ENCODE results near the gene PLEKHA1. TPM values are rescaled to one million over a fixed set of nuclear protein-coding genes. Genes with fewer than 3 reads are reported as not detected.

PLEKHA1 gene
- total and polyA plus RNA-seq, 4 donors, result 15.9 to 29.2 (median 22.9) TPM

DNA sequence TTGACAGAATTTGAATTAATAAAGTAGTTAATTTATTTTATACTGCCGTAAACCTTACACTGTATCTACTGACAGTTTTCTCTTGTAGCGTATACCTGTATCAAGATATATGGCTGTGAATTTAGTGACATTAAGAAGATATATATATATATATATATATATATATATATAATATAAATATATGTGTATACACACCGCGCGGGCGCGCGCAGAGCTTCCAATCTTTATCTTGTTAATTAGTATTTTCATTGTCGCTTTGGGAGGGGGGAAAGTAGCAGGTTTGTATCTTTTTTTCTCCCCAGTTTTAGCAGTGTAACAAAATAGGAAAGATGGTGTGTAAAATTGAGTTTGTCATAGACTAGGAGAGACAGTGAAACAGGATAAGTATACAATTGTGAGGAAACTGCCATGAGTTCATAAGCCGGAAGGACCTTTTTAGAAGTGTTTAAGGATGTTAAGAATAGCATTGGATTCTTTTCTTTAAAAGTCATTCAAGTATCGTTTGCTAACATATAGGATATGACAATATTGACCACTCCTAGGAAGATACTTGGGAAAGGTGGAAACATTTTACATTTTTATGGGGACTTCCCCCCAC is 2.0 kb downstream of the PLEKHA1 start:
- Histone ChIP-seq H3K9ac (ENCODE audit: low read depth in 1 of 2, low read length in 2 of 2) (peak overlapping the region in 1 of 2 donors; percentile 91), H3K4me3 (ENCODE audit: low read depth in 1 of 3, low read length in 3 of 3) (no peak overlapping the region), H3K27ac (ENCODE audit: low read depth in 1 of 2, low read length in 2 of 2) (no peak overlapping the region), H3K36me3 (ENCODE audit: control insufficient read depth in 4 of 4, insufficient read depth in 3 of 4, low read depth in 1 of 4, low read length in 3 of 4) (no peaks in the 10 kb centered on the region), H3K27me3 (ENCODE audit: control insufficient read depth in 4 of 4, insufficient read depth in 4 of 4, low read length in 3 of 4) (no peaks in the 10 kb centered on the region), H3K4me1 (ENCODE audit: control insufficient read depth in 4 of 4, insufficient read depth in 4 of 4, low read length in 3 of 4) (peaks cover 0 to 23% (median 11%) of the 10 kb centered on the region in 4 donors), H3K9me3 (ENCODE audit: control insufficient read depth in 4 of 4, low read length in 3 of 4) (no peaks in the 10 kb centered on the region)
- TF ChIP-seq RAD21 (IDR thresholded peaks at IDR 0.05) (no peak), JUND (IDR thresholded peaks at IDR 0.05) (no peak), CTCF (IDR thresholded peaks at IDR 0.05; ENCODE audit: low read depth, low read length, missing input control) (no peak), HNF4G (IDR thresholded peaks at IDR 0.05) (no peak), NR2F2 (IDR thresholded peaks at IDR 0.05) (no peak), ATF3 (IDR thresholded peaks at IDR 0.05) (no peak), FOXA2 (IDR thresholded peaks at IDR 0.05) (no peak)
- TF ChIP-seq, protein P1, sequence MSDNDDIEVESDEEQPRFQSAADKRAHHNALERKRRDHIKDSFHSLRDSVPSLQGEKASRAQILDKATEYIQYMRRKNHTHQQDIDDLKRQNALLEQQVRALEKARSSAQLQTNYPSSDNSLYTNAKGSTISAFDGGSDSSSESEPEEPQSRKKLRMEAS (IDR thresholded peaks at IDR 0.05), result no peak
- TF ChIP-seq, protein P2, sequence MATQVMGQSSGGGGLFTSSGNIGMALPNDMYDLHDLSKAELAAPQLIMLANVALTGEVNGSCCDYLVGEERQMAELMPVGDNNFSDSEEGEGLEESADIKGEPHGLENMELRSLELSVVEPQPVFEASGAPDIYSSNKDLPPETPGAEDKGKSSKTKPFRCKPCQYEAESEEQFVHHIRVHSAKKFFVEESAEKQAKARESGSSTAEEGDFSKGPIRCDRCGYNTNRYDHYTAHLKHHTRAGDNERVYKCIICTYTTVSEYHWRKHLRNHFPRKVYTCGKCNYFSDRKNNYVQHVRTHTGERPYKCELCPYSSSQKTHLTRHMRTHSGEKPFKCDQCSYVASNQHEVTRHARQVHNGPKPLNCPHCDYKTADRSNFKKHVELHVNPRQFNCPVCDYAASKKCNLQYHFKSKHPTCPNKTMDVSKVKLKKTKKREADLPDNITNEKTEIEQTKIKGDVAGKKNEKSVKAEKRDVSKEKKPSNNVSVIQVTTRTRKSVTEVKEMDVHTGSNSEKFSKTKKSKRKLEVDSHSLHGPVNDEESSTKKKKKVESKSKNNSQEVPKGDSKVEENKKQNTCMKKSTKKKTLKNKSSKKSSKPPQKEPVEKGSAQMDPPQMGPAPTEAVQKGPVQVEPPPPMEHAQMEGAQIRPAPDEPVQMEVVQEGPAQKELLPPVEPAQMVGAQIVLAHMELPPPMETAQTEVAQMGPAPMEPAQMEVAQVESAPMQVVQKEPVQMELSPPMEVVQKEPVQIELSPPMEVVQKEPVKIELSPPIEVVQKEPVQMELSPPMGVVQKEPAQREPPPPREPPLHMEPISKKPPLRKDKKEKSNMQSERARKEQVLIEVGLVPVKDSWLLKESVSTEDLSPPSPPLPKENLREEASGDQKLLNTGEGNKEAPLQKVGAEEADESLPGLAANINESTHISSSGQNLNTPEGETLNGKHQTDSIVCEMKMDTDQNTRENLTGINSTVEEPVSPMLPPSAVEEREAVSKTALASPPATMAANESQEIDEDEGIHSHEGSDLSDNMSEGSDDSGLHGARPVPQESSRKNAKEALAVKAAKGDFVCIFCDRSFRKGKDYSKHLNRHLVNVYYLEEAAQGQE (IDR thresholded peaks at IDR 0.05), result no peak
- TF ChIP-seq, protein P3, sequence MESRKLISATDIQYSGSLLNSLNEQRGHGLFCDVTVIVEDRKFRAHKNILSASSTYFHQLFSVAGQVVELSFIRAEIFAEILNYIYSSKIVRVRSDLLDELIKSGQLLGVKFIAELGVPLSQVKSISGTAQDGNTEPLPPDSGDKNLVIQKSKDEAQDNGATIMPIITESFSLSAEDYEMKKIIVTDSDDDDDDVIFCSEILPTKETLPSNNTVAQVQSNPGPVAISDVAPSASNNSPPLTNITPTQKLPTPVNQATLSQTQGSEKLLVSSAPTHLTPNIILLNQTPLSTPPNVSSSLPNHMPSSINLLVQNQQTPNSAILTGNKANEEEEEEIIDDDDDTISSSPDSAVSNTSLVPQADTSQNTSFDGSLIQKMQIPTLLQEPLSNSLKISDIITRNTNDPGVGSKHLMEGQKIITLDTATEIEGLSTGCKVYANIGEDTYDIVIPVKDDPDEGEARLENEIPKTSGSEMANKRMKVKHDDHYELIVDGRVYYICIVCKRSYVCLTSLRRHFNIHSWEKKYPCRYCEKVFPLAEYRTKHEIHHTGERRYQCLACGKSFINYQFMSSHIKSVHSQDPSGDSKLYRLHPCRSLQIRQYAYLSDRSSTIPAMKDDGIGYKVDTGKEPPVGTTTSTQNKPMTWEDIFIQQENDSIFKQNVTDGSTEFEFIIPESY (IDR thresholded peaks at IDR 0.05), result no peak
- whole genome bisulfite sequencing, result 85% methylated on average over 11 of the region's 11 CpGs
- no peak for DNase-seq (ENCODE audit: low spot score)

DNA sequence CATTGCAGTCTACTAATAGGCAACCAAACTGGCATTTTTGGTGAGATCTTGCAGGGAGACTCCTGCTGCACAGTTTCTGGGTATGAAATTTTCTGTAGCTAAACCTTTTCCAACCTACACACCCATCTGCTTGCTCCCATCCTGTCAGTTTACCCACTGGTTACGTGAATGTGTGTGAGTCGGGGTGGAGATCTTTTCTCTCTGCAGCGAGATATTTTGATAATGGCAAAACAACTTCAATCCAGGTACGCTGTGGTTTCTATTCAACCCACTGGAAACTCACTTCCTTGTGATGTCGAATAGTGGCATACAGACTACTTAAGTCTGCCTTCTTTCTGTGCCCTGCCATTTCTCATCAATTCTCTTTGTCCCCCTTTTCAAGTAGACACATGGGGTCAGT is 4.5 kb downstream of the PLEKHA1 start:
- no peak overlapping the region for H3K27ac ChIP-seq (ENCODE audit: low read depth in 1 of 2, low read length in 2 of 2)
- 97% methylated on average over 5 of the region's 5 CpGs for WGBS
- H3K27me3 ChIP-seq (ENCODE audit: control insufficient read depth in 4 of 4, insufficient read depth in 4 of 4, low read length in 3 of 4), result no peaks in the 10 kb centered on the region
- H3K4me3 ChIP-seq (ENCODE audit: low read depth in 1 of 3, low read length in 3 of 3), result no peak overlapping the region
- TF ChIP-seq GABPA (IDR thresholded peaks at IDR 0.05 in 1 of 2, conservative IDR thresholded peaks at IDR 0.05 in 1 of 2) (no peak), EGR1 (IDR thresholded peaks at IDR 0.05; ENCODE audit: low read depth in 2 of 2) (no peak), ATF3 (IDR thresholded peaks at IDR 0.05) (no peak), TAF1 (conservative IDR thresholded peaks at IDR 0.05) (no peak), HNF4A (conservative IDR thresholded peaks at IDR 0.05) (no peak), CTCF (IDR thresholded peaks at IDR 0.05; ENCODE audit: low read depth, low read length, missing input control) (no peak), FOXA1 (IDR thresholded peaks at IDR 0.05) (no peak), NR2F2 (IDR thresholded peaks at IDR 0.05) (no peak)
- TF ChIP-seq, protein P3 (IDR thresholded peaks at IDR 0.05), result no peak
- H3K36me3 ChIP-seq (ENCODE audit: control insufficient read depth in 4 of 4, insufficient read depth in 3 of 4, low read depth in 1 of 4, low read length in 3 of 4), result no peaks in the 10 kb centered on the region
- no peaks in the 10 kb centered on the region for H3K9me3 ChIP-seq (ENCODE audit: control insufficient read depth in 4 of 4, low read length in 3 of 4)
- no peak for DNase-seq (ENCODE audit: low spot score)
- H3K9ac ChIP-seq (ENCODE audit: low read depth in 1 of 2, low read length in 2 of 2), result no peak overlapping the region
- H3K4me1 ChIP-seq (ENCODE audit: control insufficient read depth in 4 of 4, insufficient read depth in 4 of 4, low read length in 3 of 4), result peaks cover 0 to 11% (median under 1%) of the 10 kb centered on the region in 4 donors

Data from liver (tissue), 9 donors.